Gastroesophageal sphincter (tissue), 4 donors: ENCODE measurements around the gene NFIA. TPM values are rescaled to one million over a fixed set of nuclear protein-coding genes. Genes with fewer than 3 reads are reported as not detected.

ENCODE experiments used
- ATAC-seq: fragments of 150-250 bp; one replicate; pipeline ENCODE4 v1.9.1; 2016; ENCODE audit warnings: mild to moderate bottlenecking, moderate library complexity
- H3K27ac ChIP-seq, 4 donors: fragments of 200-600 bp; sonication (generic) in 3 of 4; 1 replicate in 3 of 4; 2 replicates in 1 of 4; pipeline ENCODE4 v1.5.1; 2016 to 2019
- H3K27me3 ChIP-seq: fragments of 200-600 bp; sonication (generic); one replicate; pipeline ENCODE4 v1.5.1; 2019
- H3K36me3 ChIP-seq, 2 donors: fragments of 200-600 bp; sonication (generic); one replicate each; pipeline ENCODE4 v1.5.1; 2019; ENCODE audit warnings: control low read depth in 1 of 2
- H3K4me1 ChIP-seq, 3 donors: fragments of 200-600 bp; sonication (generic); 1 replicate in 2 of 3; 2 replicates in 1 of 3; pipeline ENCODE4 v1.5.1; 2016 to 2019; ENCODE audit warnings: control low read depth in 2 of 3
- H3K4me3 ChIP-seq, 2 donors: fragments of 200-600 bp; sonication (generic); one replicate each; pipeline ENCODE4 v1.5.1; 2019; ENCODE audit warnings: mild to moderate bottlenecking in 1 of 2, moderate library complexity in 1 of 2
- H3K9me3 ChIP-seq, 3 donors: fragments of 200-600 bp; sonication (generic); one replicate each; pipeline ENCODE4 v1.5.1; 2017 to 2019; ENCODE audit warnings: control low read depth in 2 of 3
- CTCF ChIP-seq, 4 experiments: fragments of 200-600 bp in 2 of 4; fragments of 450-650 bp in 2 of 4; sonication (generic) in 1 of 4; IDR thresholded peaks; one replicate each; pipeline ENCODE4 v1.5.1; 2017 to 2019; ENCODE audit warnings: antibody characterized with exemption in 4 of 4, mild to moderate bottlenecking in 2 of 4, moderate library complexity in 2 of 4
- EP300 ChIP-seq: sonication (generic); formaldehyde crosslinking; IDR thresholded peaks from one replicate; pipeline ENCODE4 v1.6.1; 2017; ENCODE audit warnings: antibody characterized with exemption, mild to moderate bottlenecking
- POLR2A ChIP-seq, 2 donors: fragments of 450-650 bp; IDR thresholded peaks; one replicate each; pipeline ENCODE4 v1.6.1; 2017; ENCODE audit warnings: antibody characterized with exemption in 2 of 2, mild to moderate bottlenecking in 2 of 2, moderate library complexity in 1 of 2
- POLR2AphosphoS5 ChIP-seq: sonication (generic); formaldehyde crosslinking; IDR thresholded peaks from one replicate; pipeline ENCODE4 v1.6.1; 2017; ENCODE audit warnings: antibody characterized with exemption
- WGBS, 2 donors: methylation state at CpG; one replicate each; pipeline ENCODE4 v1.1.5; 2018; ENCODE audit warnings: low coverage in 1 of 2; 5-methylcytosine and 5-hydroxymethylcytosine counted together
- total RNA-seq, 4 donors: library from RNA; depleted of rRNA; stranded (reverse); fragments of >200 nt; gene quantifications; one replicate each; pipeline ENCODE4 v1.1.0, GENCODE V29; 2016

NFIA gene
- total RNA-seq, 4 donors from 2014 or later: 123 to 205 (median 149) TPM

- H3K36me3 ChIP-seq: no peaks in the 10 kb centered on the region
- WGBS, 2 donors: 14 to 18% methylated on average over 1 of the region's 1 CpG
- H3K4me3 ChIP-seq: no peak overlapping the region
- no peaks in the 10 kb centered on the region for H3K9me3 ChIP-seq
- no peaks in the 10 kb centered on the region for H3K27me3 ChIP-seq
- peak overlapping the region in 1 of 4 donors; percentile 55 for H3K27ac ChIP-seq
- H3K4me1 ChIP-seq: peaks cover 23 to 75% (median 25%) of the 10 kb centered on the region in 3 donors
- ATAC-seq: no peak
- no peak for TF ChIP-seq POLR2AphosphoS5
- TF ChIP-seq POLR2A (IDR thresholded peaks at IDR 0.05): no peak
- TF ChIP-seq EP300: no peak
- TF ChIP-seq CTCF (IDR thresholded peaks at IDR 0.05): no peak
Observed at GRCh38 chr1:61142043-61142440, 59.7 kb downstream of the NFIA start.

- ATAC-seq: no peak
- TF ChIP-seq EP300: no peak
- TF ChIP-seq POLR2AphosphoS5: no peak
- TF ChIP-seq CTCF (IDR thresholded peaks at IDR 0.05): no peak
- TF ChIP-seq POLR2A (IDR thresholded peaks at IDR 0.05): no peak
- H3K27ac ChIP-seq: peak overlapping the region in 2 of 4 donors; percentile 11 to 55
- H3K9me3 ChIP-seq: no peaks in the 10 kb centered on the region
- H3K36me3 ChIP-seq: no peaks in the 10 kb centered on the region
- H3K27me3 ChIP-seq: no peaks in the 10 kb centered on the region
- WGBS, 2 donors: 68 to 100% methylated on average over 2 to 10 of the region's 11 CpGs
- H3K4me3 ChIP-seq: no peak overlapping the region
- peaks cover 23 to 84% (median 25%) of the 10 kb centered on the region in 3 donors for H3K4me1 ChIP-seq
Observed at GRCh38 chr1:61142726-61143500, 60.6 kb downstream of the NFIA start.

GRCh38 chr1:61143821-61144424 is 61.6 kb downstream of the NFIA start:
- 48 to 68% methylated on average over 2 to 5 of the region's 5 CpGs for WGBS, 2 donors
- H3K9me3 ChIP-seq: no peaks in the 10 kb centered on the region
- no peak for TF ChIP-seq POLR2AphosphoS5
- TF ChIP-seq CTCF (IDR thresholded peaks at IDR 0.05): no peak
- no peak for TF ChIP-seq POLR2A (IDR thresholded peaks at IDR 0.05)
- TF ChIP-seq EP300: no peak
- peak overlapping the region in 3 of 4 donors; percentile 0 to 41 (median 11) for H3K27ac ChIP-seq
- H3K4me1 ChIP-seq: peaks cover 23 to 84% (median 25%) of the 10 kb centered on the region in 3 donors
- no peak overlapping the region for H3K4me3 ChIP-seq
- H3K27me3 ChIP-seq: no peaks in the 10 kb centered on the region
- no peaks in the 10 kb centered on the region for H3K36me3 ChIP-seq
- ATAC-seq: no peak

- Histone ChIP-seq H3K27me3 (no peaks in the 10 kb centered on the region), H3K36me3 (no peaks in the 10 kb centered on the region), H3K4me1 (peaks cover 6 to 80% (median 9%) of the 10 kb centered on the region in 3 donors), H3K9me3 (no peaks in the 10 kb centered on the region), H3K27ac (no peak overlapping the region), H3K4me3 (no peak overlapping the region)
- no peak for ATAC-seq
- no peak for TF ChIP-seq CTCF (IDR thresholded peaks at IDR 0.05)
- no peak for TF ChIP-seq POLR2AphosphoS5
- TF ChIP-seq EP300: no peak
- no peak for TF ChIP-seq POLR2A (IDR thresholded peaks at IDR 0.05)
- WGBS, 2 donors: 100% methylated on average over 1 of the region's 1 CpG
Observed at GRCh38 chr1:61149010-61149860, 66.9 kb downstream of the NFIA start.
